Endothelial cell of umbilical vein (primary cell): ENCODE measurements around the gene CALY. TPM values are rescaled to one million over a fixed set of nuclear protein-coding genes. Genes with fewer than 3 reads are reported as not detected.

Experiments
- BruUV-seq: library from RNA; stranded (reverse); fragments of 400-500 nt; replicated peaks from 2 replicates; lab custom pipeline; 2021; lab: Mats Ljungman, UMichigan
- CTCF ChIA-PET: fragments of 300-600, 350-600 bp; sonication (Branson Sonifier 250); formaldehyde crosslinking; loops from one replicate; lab custom pipeline; 2021; ENCODE audit warnings: antibody characterized with exemption, inconsistent platforms; lab: Charles Lee
- POLR2A ChIA-PET: fragments of 300-600, 350-600 bp; sonication (Branson Sonifier 250); formaldehyde crosslinking; loops from one replicate; lab custom pipeline; 2021; ENCODE audit warnings: antibody characterized with exemption, inconsistent platforms; lab: Charles Lee
- DNase-seq: peaks from one replicate; pipeline ENCODE4 v3.0.0-alpha.2; 2011; ENCODE audit warnings: low read depth, low spot score
- FAIRE-seq: peaks from 2 replicates; lab custom pipeline; 2011; peaks lifted over from hg19 to GRCh38; lab: Jason Lieb, UNC
- H2AFZ ChIP-seq: 2 replicates; pipeline ENCODE4 v1.6.0; 2012; ENCODE audit warnings: low read depth, low read length, control low read depth, inconsistent platforms
- H3K27ac ChIP-seq: 2 replicates; pipeline ENCODE4 v1.5.1; 2011; ENCODE audit warnings: low read depth, mild to moderate bottlenecking, control low read depth, low read length, moderate library complexity; ENCODE audit not compliant: insufficient read depth
- H3K27me3 ChIP-seq, 2 experiments: 2 replicates each; pipeline versions ENCODE4 v1.6.0 to v1.6.1; 2011; ENCODE audit warnings: low read length in 2 of 2, mixed read lengths in 1 of 2; ENCODE audit not compliant: control insufficient read depth in 2 of 2, insufficient read depth in 2 of 2
- H3K36me3 ChIP-seq, 2 experiments: 2 replicates in 1 of 2; 3 replicates in 1 of 2; pipeline ENCODE4 v1.5.1; 2011; ENCODE audit warnings: low read length in 2 of 2, mild to moderate bottlenecking in 1 of 2, moderate library complexity in 1 of 2; ENCODE audit not compliant: control insufficient read depth in 2 of 2, insufficient read depth in 2 of 2; ENCODE audit errors: extremely low read depth in 1 of 2
- H3K4me1 ChIP-seq: 3 replicates; pipeline ENCODE4 v1.5.1; 2011; ENCODE audit warnings: mild to moderate bottlenecking, low read length; ENCODE audit not compliant: control insufficient read depth, insufficient read depth; ENCODE audit errors: extremely low read depth
- H3K4me2 ChIP-seq: 2 replicates; pipeline ENCODE4 v1.6.1; 2011; ENCODE audit warnings: low read length, control low read depth, mixed read lengths; ENCODE audit not compliant: insufficient read depth
- H3K4me3 ChIP-seq, 3 experiments: fragments of 200-600 bp in 1 of 3; sonication (generic), shearing (Covaris generic) in 1 of 3; replicated peaks in 1 of 3; 2 replicates each; pipeline ENCODE4 v1.5.1; 2011 to 2016; ENCODE audit warnings: control low read depth in 3 of 3, low read length in 3 of 3, mild to moderate bottlenecking in 2 of 3, inconsistent platforms in 1 of 3, low read depth in 1 of 3, moderate library complexity in 1 of 3; ENCODE audit not compliant: insufficient read depth in 1 of 3
- H3K79me2 ChIP-seq: 2 replicates; pipeline ENCODE4 v1.6.0; 2012; ENCODE audit warnings: low read length, inconsistent platforms; ENCODE audit not compliant: control insufficient read depth, insufficient read depth
- H3K9ac ChIP-seq: replicated peaks from 2 replicates; pipeline ENCODE3; 2011; ENCODE audit warnings: low read length, control low read depth; ENCODE audit not compliant: insufficient read depth; ENCODE audit errors: extremely low read depth
- H3K9me1 ChIP-seq: replicated peaks from 3 replicates; pipeline ENCODE4 v1.6.0; 2011; ENCODE audit warnings: mild to moderate bottlenecking, low read length; ENCODE audit not compliant: control insufficient read depth, insufficient read depth; ENCODE audit errors: extremely low read depth
- H3K9me3 ChIP-seq: replicated peaks from 2 replicates; pipeline ENCODE4 v1.5.1; 2012; ENCODE audit warnings: low read length, inconsistent platforms; ENCODE audit not compliant: control insufficient read depth, insufficient read depth
- H4K20me1 ChIP-seq: replicated peaks from 2 replicates; pipeline ENCODE3; 2011; ENCODE audit warnings: mild to moderate bottlenecking, low read length; ENCODE audit not compliant: control insufficient read depth, insufficient read depth; ENCODE audit errors: extremely low read depth
- CTCF ChIP-seq, 2 donors: IDR thresholded peaks; 1 replicate in 1 of 2; 2 replicates in 1 of 2; pipeline ENCODE4 v1.5.1; 2011; ENCODE audit warnings: low read length in 2 of 2, mild to moderate bottlenecking in 2 of 2, moderate library complexity in 2 of 2, control low read depth in 1 of 2, inconsistent platforms in 1 of 2, low read depth in 1 of 2; ENCODE audit not compliant: insufficient read depth in 1 of 2; ENCODE audit errors: extremely low read depth in 1 of 2
- EZH2 ChIP-seq: IDR thresholded peaks from 2 replicates; pipeline ENCODE4 v1.6.1; 2012; ENCODE audit warnings: borderline replicate concordance, low read depth, mild to moderate bottlenecking, moderate library complexity, low read length, inconsistent platforms; ENCODE audit not compliant: severe bottlenecking
- FOS ChIP-seq: IDR thresholded peaks from 2 replicates; pipeline ENCODE4 v1.6.1; 2011; ENCODE audit warnings: mild to moderate bottlenecking, low read length, moderate library complexity, borderline replicate concordance; ENCODE audit not compliant: insufficient read depth
- GATA2 ChIP-seq: IDR thresholded peaks from 2 replicates; pipeline ENCODE4 v1.7.0; 2011; ENCODE audit warnings: low read depth, mild to moderate bottlenecking, moderate library complexity, mixed read lengths, low read length; ENCODE audit not compliant: insufficient read length, insufficient read depth
- JUN ChIP-seq: IDR thresholded peaks from 2 replicates; pipeline ENCODE4 v1.6.1; 2011; ENCODE audit warnings: borderline replicate concordance, low read depth; ENCODE audit not compliant: insufficient read length, insufficient read depth
- MAX ChIP-seq: IDR thresholded peaks from 2 replicates; pipeline ENCODE4 v1.6.1; 2011; ENCODE audit not compliant: insufficient read depth, insufficient read length
- MYC ChIP-seq: IDR thresholded peaks from one replicate; pipeline ENCODE4 v1.6.1; 2011; ENCODE audit warnings: mild to moderate bottlenecking, low read depth, low read length
- POLR2A ChIP-seq: IDR thresholded peaks from 2 replicates; pipeline ENCODE4 v1.6.1; 2012; ENCODE audit warnings: low read depth, mild to moderate bottlenecking, control low read depth, low read length
- POLR2AphosphoS5 ChIP-seq: IDR thresholded peaks from 2 replicates; pipeline ENCODE4 v1.6.1; 2012; ENCODE audit warnings: low read depth, mild to moderate bottlenecking, control low read depth, low read length, moderate library complexity; ENCODE audit not compliant: insufficient read depth
- dilution Hi-C: fragments of 300-500 bp; cut with MboI; formaldehyde crosslinking; loops from one replicate; pipeline ENCODE4 v1.15.0; 2019; ENCODE audit warnings: low sequenced_read_pairs; ENCODE audit not compliant: extremely low pct_ligation_motif_present
- intact Hi-C: fragments of 100-400 bp; cut with micrococcal nuclease; formaldehyde crosslinking; loops from one replicate; pipeline ENCODE4 v1.10.0; 2022
- polyA plus RNA-seq, 4 experiments: library from polyadenylated mRNA; depleted of rRNA in 3 of 4; stranded (reverse) in 3 of 4; unstranded in 1 of 4; fragments of >200 nt; gene quantifications; 2 replicates each; pipeline versions ENCODE4 v1.2.1 to v1.2.3, GENCODE V29; 2011 to 2012; ENCODE audit warnings: missing spikeins in 1 of 4
- total RNA-seq: library from RNA; stranded (reverse); gene quantifications from 2 replicates; pipeline ENCODE4 v1.2.3, GENCODE V29; 2021

The CALY gene
- total and polyA plus RNA-seq, 2 donors (not counting 3 experiments of a cell fraction or from before 2014, with no cell fraction given) = not detected

DNA sequence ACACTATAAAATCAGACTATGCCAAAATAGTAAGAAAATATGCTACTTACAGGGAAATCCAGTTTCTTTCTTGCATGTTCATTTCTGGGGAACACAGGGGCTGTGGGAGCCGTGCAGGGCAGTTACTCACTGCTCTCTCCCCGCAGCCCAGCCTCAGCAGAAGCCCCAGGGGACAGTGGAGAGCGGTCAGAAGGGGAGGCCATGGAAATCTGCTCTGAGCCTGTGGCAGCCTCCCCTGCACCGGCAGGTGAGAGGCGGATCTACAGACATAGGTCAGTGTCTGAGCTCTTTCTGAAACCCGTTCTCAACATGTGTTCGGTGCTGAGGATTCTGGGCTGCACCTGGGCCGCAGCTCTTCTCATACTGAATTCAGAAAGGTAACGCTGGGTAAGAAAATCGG is 25.1 kb downstream of the CALY start:
- no peaks in the 10 kb centered on the region for H4K20me1 ChIP-seq
- DNase-seq (no peak), FAIRE-seq (no peak)
- peaks cover 17% of the 10 kb centered on the region for H3K79me2 ChIP-seq
- H2AFZ ChIP-seq = no peak overlapping the region
- no TSS peak for BruUV-seq
- H3K4me3 ChIP-seq = no peak overlapping the region
- H3K9me3 ChIP-seq = no peaks in the 10 kb centered on the region
- H3K4me1 ChIP-seq = peaks cover 7% of the 10 kb centered on the region
- H3K27me3 ChIP-seq = no peaks in the 10 kb centered on the region
- no peaks in the 10 kb centered on the region for H3K9me1 ChIP-seq
- CTCF ChIA-PET = interaction anchor here (1.3 kb wide), 1 partner anchor 18 kb away, joined by 4 read pairs; no protein-coding TSS in a partner anchor
- no peak for TF ChIP-seq EZH2
- no peak for TF ChIP-seq MAX
- TF ChIP-seq POLR2AphosphoS5 = no peak
- TF ChIP-seq FOS = no peak
- TF ChIP-seq MYC = no peak
- no peak for TF ChIP-seq POLR2A
- no peak for TF ChIP-seq GATA2
- no peak for TF ChIP-seq CTCF (IDR thresholded peaks at IDR 0.05; ENCODE audit: extremely low read depth in 1 of 2, insufficient read depth in 1 of 2, low read depth in 1 of 2, low read length in 2 of 2)
- TF ChIP-seq JUN = no peak
- dilution Hi-C loops = no loop called here
- POLR2A ChIA-PET = no interaction called here
- H3K36me3 ChIP-seq = peaks cover 3 to 5% of the 10 kb centered on the region in 2 experiments
- H3K27ac ChIP-seq = no peak overlapping the region
- H3K4me2 ChIP-seq = no peak overlapping the region
- intact Hi-C loops = no loop called here
- no peak overlapping the region for H3K9ac ChIP-seq
